Measurements from ENCODE around the gene CTSA.

The CTSA gene

DNA sequence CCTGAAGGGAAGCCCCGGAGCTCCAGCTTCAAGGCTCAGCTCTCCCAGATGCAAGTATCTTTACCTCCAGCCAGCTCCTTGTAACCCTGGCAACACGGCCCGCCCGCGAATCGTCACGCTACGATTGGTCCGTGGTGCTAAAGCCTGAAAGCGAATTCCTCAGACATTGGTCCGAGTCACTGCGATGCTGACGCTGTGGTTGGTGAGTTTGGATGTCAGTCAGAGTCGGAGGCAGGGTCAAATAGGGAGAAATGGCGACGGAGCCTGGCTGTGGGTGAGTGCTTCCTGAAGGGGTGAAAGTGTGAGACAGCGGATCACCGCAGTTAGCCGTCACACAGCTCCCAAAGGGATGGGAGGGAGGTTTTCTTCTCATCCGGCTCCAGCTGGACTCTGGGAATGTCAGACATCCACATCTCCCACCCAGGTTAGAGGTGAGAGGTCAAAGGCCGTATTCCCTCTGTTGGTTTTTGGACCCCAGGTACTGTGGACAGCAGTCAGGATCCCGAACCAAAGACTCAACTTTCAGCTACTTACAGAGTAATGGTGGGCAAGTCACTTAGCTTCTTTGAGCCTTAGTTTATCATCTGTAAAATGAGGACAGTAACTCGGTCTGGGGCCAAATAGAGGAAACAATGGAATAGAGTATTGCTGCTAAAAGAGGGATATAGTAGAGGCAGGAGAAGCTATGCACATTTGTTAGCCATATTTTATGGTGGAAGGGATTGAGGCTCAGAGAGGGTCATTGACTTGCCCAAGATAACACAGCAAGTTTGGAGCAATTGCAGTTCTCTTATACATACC lies 9.9 kb upstream of the CTSA start, which contains the start of gene ZSWIM1:
ZSWIM1 (plus strand) TSS at position 240 of the 801 bp plus-strand sequence. CDS start 1,366 bp downstream, outside the sequence.
- TF ChIP-seq GATA2 (IDR thresholded peaks at IDR 0.05; ENCODE audit: low read depth, low read length) (no peak), GATA3 (IDR thresholded peaks at IDR 0.05; ENCODE audit: low read depth, low read length) (no peak)

DNA sequence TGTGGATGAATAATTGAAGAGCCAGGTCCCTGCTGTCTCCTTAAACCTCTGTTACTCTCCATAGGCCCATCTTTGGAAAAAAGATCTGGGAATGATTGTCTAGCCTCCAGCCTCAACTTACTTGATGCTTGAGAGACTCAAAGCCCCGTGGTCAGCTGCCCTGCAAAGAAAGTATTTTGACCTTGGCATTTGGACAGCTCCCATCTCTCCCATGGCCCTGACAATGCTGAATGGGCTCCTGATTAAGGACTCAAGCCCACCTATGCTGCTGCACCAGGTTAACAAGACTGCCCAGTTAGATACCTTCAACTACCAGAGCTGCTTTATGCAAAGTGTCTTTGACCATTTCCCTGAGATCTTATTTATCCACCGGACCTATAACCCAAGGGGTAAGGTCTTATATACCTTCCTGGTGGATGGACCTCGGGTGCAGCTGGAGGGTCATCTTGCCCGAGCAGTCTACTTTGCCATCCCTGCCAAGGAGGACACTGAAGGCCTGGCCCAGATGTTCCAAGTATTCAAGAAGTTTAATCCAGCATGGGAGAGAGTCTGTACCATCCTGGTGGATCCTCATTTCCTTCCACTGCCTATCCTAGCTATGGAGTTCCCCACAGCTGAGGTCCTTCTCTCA lies 8.6 kb upstream of the CTSA start:
- TF ChIP-seq GATA2 (IDR thresholded peaks at IDR 0.05; ENCODE audit: low read depth, low read length): no peak
- TF ChIP-seq GATA3 (IDR thresholded peaks at IDR 0.05; ENCODE audit: low read depth, low read length): no peak

DNA sequence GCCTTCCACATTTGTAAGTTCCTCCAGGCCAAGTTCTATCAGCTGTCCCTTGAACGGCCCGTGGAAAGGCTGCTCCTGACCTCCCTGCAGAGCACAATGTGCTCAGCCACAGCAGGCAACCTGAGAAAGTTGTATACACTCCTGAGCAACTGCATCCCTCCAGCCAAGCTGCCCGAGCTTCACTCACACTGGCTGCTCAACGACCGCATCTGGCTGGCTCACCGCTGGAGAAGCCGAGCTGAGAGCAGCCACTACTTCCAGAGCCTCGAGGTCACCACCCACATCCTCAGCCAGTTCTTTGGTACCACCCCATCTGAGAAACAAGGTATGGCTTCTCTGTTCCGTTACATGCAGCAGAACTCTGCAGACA lies 8.1 kb upstream of the CTSA start:
- TF ChIP-seq GATA2 (IDR thresholded peaks at IDR 0.05; ENCODE audit: low read depth, low read length): no peak
- TF ChIP-seq GATA3 (IDR thresholded peaks at IDR 0.05; ENCODE audit: low read depth, low read length): no peak

DNA sequence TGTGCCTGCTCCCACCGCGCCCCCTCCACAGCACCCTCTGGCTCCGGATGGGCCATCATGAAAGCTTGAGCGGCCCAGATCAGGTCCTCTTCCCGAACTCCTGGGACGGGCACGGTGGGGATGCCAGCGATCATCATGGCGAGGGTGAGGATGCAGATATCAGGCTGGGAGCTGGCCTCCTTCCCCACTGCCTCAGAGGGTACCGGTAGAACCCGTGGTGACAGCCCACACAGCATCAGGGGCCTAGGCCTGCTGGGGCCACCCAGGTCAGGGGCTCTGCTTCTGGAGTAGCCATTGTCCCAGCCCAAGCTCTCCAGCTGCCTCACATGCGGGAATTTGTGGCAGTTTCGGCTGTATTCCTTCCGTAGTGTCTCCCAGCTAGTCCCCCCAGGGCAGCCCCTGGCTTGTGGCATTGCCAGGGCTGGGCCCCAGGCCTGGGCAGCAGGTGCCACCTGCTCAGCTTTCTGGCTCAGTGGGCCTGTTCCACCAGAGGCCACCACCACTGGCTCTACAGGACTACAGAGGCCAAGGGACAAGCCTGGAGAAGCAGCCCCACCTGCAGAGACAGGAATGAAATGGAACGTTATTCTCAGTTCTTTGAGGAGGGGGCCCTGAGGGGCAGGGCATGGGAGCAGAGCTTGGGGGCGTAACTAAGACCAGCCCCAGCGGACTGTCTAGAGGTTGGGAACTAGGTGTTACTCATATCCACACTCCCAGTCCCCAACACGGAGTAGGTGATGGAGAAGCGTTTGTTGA lies 4.4 kb upstream of the CTSA start:
- TF ChIP-seq GATA2 (IDR thresholded peaks at IDR 0.05; ENCODE audit: low read depth, low read length) (no peak), GATA3 (IDR thresholded peaks at IDR 0.05; ENCODE audit: low read depth, low read length) (no peak)

DNA sequence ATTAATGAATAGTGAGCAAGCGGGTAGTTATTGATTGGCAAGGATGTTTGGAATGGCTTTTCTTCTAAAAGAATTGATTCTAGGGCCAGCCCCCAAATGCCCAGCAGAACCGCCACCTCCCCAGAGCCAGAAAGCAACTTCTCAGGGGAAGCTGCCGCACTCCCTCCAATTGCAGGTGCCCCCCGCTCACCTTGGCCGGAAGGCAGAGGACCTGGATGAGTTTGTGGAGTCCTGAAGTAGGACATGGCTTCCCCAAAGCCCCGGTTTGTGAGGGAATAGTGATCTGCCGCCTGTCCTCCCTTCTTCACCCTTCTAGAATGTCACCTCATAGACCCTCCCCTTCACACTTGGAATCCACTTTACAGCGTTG lies 3.8 kb upstream of the CTSA start, which contains the start of gene SPATA25:
SPATA25 (minus strand) TSS at position 277 of the 370 bp plus-strand sequence; CDS start at position 245, 32 bp downstream.
- TF ChIP-seq GATA3 (IDR thresholded peaks at IDR 0.05; ENCODE audit: low read depth, low read length): no peak
- TF ChIP-seq GATA2 (IDR thresholded peaks at IDR 0.05; ENCODE audit: low read depth, low read length): no peak

DNA sequence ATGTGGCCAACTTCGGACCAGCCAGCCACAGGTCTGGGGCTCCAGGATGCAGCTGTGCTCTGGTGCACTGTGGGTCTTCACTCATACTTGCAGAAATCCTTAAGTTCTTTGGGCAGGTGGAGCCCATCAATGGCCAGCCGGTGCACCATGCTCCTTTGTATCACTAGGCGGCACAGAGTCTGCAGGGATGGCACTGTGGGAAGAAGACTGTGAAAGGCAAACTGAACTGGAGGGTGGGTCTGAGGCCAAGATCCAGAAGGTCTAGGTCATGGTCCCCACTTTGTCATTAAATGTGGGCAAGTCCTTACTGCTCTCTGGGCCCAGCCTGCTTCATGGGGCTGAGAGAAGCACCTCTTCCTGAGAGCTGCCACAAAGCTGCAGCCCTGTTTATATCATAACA lies 2.5 kb upstream of the CTSA start:
- no peak for TF ChIP-seq GATA3 (IDR thresholded peaks at IDR 0.05; ENCODE audit: low read depth, low read length)
- no peak for TF ChIP-seq GATA2 (IDR thresholded peaks at IDR 0.05; ENCODE audit: low read depth, low read length)

DNA sequence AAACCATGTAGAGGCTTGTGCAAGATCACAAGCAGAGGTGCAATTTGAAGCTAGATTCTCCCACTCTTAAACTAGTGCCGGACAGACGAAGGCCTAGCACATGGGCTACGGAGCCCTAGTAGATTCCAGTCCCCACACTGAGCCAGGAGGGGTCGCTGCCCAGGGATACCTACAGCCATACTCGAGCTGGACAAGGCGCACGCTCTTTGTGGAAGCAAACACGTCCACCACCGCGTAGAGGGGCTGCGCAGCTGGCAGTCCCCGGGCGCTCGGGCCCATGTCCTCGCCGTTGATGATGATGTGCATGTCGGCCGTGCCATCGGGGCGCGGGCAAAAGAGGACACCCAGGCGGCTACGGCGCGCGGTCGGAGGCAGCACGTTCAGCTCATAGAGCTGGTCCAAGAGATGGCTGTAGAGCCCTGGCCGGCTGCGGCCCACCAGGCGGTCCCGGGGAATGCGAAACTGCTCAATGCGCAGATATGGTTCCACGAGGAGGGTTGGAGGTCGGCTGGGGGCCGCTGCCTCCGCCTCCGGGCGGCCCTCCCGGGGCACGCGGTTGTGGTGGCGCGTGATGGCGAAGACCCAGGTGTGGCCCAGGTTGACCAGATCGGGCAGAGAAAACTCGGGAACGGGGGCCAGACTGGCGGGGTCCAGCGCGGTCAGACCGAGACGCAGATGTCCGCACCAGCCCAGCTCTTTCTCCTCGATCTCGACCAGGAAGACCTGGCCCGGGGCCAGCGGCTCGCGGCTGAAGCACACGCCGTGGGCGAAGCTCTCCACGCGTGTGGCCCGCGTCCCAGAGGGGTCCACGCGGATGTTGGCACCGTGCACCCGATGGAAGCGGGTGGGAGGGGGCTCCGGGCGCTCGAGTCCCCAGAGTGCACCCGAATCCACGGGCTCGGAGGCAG lies 804 bp upstream of the CTSA start:
- no peak for TF ChIP-seq GATA3 (IDR thresholded peaks at IDR 0.05; ENCODE audit: low read depth, low read length)
- TF ChIP-seq GATA2 (IDR thresholded peaks at IDR 0.05; ENCODE audit: low read depth, low read length): no peak

DNA sequence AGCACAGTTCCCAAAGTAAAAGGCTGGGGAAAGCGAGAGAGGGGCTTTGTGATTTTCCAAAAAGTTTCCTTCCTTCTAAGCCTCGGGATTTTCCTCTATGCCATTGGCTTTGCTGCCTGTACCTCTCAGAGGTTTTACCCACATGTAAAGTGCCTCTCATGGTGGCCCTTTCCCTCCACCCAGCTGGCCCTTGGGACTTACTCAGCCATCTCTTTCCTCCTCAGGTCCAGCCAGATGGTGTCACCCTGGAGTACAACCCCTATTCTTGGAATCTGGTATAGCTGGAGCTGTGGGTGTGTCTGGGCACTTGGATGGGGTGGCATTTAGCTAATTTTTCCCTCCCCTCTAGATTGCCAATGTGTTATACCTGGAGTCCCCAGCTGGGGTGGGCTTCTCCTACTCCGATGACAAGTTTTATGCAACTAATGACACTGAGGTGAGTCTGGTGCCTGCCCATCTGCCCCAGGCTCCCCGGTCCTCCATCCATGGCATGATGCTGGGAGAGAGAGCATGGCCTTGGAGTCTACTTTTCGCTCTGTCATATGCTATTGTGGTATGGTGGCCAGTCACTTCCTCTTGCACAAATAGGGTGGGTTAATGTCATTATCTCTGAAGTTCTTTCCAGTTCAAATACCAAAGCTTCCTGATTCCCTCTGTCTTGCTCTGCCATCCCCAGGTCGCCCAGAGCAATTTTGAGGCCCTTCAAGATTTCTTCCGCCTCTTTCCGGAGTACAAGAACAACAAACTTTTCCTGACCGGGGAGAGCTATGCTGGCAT lies 1.1 kb downstream of the CTSA start:
- no peak for TF ChIP-seq GATA3 (IDR thresholded peaks at IDR 0.05; ENCODE audit: low read depth, low read length)
- no peak for TF ChIP-seq GATA2 (IDR thresholded peaks at IDR 0.05; ENCODE audit: low read depth, low read length)

DNA sequence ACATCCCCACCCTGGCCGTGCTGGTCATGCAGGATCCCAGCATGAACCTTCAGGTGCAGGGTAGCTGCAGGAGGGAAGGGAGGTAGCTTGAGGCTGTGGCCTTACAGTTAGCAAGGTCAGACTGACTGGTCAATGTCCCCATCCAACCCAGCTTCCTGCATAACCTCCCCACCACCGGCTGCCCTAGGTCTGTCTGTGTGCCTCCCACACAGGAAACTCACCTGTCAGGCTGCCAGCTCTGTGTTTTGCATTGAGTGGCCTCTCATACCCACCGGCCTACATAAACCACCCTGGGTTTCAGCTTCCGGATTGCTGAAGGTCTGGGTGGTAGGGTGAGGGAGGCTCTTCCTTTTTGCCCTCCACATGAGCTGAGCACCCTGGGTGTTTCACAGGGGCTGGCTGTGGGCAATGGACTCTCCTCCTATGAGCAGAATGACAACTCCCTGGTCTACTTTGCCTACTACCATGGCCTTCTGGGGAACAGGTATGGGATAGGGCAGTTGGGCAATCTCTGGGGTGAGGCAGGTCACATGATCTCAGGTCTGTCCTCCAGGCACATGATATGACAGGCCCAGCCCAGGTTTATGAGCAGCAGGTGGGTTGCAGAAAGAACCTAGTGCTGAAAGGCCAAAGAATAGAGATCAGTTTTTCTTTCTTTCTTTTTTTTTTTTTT lies 1.8 kb downstream of the CTSA start:
- TF ChIP-seq GATA3 (IDR thresholded peaks at IDR 0.05; ENCODE audit: low read depth, low read length) (no peak), GATA2 (IDR thresholded peaks at IDR 0.05; ENCODE audit: low read depth, low read length) (no peak)

DNA sequence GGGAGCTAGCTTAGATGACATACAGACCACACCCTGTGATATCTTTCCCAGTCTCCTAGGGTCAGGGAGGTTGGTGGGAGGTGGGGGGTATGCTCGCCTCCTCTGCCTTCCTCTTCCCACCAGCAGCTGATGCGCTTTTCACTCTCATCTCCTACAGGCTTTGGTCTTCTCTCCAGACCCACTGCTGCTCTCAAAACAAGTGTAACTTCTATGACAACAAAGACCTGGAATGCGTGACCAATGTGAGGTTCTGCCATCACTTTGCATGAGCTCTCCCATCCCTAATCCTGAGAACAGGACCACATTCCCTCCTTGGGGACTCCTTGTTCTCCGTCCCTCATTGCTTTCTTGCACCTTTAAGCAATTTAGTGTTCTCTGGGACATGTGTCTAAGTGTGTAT lies 2.7 kb downstream of the CTSA start:
- no peak for TF ChIP-seq GATA3 (IDR thresholded peaks at IDR 0.05; ENCODE audit: low read depth, low read length)
- TF ChIP-seq GATA2 (IDR thresholded peaks at IDR 0.05; ENCODE audit: low read depth, low read length): no peak

DNA sequence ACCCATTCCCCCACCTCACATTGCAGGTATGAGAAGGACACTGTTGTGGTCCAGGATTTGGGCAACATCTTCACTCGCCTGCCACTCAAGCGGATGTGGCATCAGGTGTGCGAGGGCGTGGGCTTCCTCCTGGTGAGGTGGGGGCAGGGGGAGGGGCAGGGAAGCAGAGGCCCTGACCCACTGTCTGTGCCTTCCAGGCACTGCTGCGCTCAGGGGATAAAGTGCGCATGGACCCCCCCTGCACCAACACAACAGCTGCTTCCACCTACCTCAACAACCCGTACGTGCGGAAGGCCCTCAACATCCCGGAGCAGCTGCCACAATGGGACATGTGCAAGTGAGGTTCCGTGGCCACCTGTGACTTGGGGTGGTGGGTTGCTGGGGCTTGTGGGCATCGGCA lies 3.7 kb downstream of the CTSA start:
- no peak for TF ChIP-seq GATA3 (IDR thresholded peaks at IDR 0.05; ENCODE audit: low read depth, low read length)
- no peak for TF ChIP-seq GATA2 (IDR thresholded peaks at IDR 0.05; ENCODE audit: low read depth, low read length)

DNA sequence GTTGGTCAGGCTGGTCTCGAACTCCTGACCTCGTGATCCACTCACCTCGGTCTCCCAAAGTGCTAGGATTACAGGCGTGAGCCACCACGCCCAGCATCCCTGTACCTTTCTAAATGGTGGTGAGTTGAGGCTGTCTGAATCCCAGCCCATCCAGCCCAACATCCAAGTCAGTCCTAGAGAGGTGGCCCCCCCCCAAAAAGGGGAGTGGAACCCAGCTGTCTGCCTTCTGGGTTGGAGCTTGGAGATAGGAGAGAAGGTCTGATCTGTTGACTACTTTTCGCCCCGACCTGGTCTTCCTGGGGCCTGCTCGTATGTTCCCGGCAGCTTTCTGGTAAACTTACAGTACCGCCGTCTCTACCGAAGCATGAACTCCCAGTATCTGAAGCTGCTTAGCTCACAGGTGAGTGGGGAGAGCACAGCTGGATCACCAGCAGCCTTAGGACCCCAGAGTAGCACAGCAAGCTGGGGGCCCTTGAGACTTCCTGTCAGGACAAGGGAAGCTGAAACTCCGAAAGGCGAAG lies 5.6 kb downstream of the CTSA start:
- no peak for TF ChIP-seq GATA3 (IDR thresholded peaks at IDR 0.05; ENCODE audit: low read depth, low read length)
- TF ChIP-seq GATA2 (IDR thresholded peaks at IDR 0.05; ENCODE audit: low read depth, low read length): no peak
